SU-DHL-6 (cell line): Measurements from ENCODE around the gene SUSD4.

ENCODE experiments used
- EZH2phosphoT487 ChIP-seq: fragments of 200-600 bp; sonication (generic), shearing (Covaris generic); conservative IDR thresholded peaks from 2 replicates; pipeline ENCODE4 v1.6.1; 2018; ENCODE audit warnings: mild to moderate bottlenecking, antibody characterized with exemption, low read length, moderate library complexity, mixed read lengths
- TF ChIP-seq, protein P1 (sequence below): fragments of 200-600 bp; sonication (generic); IDR thresholded peaks from one replicate; pipeline ENCODE4 v1.5.1; 2017; ENCODE audit warnings: antibody characterized with exemption, mild to moderate bottlenecking, low read length, moderate library complexity; ENCODE audit not compliant: insufficient read depth, poor library complexity, severe bottlenecking

DNA sequence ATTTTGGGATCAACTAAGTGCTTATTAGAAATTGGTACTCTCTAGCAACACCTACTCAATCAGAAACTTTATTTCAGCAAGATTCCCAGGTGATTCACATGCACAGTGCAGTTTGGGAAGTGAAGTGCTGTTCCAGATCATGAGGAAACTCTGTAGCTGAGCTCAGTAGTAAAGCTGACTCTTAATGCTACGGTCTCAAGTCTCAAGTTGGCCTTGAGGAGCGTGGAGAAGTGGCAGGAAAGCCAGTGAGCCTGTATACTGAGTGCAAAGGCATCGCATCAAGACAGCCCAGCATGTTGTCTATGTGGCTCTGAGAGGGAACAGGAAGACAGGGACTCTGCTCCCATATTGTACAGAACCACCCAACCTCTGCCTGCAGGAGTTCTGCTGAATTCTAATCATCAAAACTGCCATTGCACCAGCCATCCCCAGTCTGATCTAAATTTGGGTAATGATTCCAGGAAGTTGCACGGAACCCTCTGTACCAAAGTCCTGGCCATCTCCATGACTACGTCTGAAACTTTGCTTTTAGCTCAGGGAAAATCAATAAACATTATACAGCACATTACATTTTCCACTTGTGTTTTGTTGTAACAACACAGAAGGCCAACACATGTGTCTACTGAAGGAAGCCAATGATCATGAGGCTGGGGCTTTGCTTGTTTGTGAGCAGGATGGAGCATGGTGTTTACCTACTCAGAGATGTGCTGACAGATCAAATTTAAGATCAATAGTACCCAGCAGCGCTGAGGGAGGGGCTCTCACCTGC lies 115.8 kb downstream of the SUSD4 start:
- TF ChIP-seq, protein P1, sequence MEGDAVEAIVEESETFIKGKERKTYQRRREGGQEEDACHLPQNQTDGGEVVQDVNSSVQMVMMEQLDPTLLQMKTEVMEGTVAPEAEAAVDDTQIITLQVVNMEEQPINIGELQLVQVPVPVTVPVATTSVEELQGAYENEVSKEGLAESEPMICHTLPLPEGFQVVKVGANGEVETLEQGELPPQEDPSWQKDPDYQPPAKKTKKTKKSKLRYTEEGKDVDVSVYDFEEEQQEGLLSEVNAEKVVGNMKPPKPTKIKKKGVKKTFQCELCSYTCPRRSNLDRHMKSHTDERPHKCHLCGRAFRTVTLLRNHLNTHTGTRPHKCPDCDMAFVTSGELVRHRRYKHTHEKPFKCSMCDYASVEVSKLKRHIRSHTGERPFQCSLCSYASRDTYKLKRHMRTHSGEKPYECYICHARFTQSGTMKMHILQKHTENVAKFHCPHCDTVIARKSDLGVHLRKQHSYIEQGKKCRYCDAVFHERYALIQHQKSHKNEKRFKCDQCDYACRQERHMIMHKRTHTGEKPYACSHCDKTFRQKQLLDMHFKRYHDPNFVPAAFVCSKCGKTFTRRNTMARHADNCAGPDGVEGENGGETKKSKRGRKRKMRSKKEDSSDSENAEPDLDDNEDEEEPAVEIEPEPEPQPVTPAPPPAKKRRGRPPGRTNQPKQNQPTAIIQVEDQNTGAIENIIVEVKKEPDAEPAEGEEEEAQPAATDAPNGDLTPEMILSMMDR, result no peak
- no peak for TF ChIP-seq EZH2phosphoT487
